OCI-M2 (cell line): ENCODE results near the gene SCAP.
"Not testable (repeated sequence)": the region's sequence is repeated elsewhere in the genome, so short reads cannot be mapped to it uniquely, and the experiment has no call there.

ENCODE experiments used
- DNase-seq: peaks from one replicate; lab custom pipeline; 2025; ENCODE audit not compliant: unreplicated experiment; lab: John Stamatoyannopoulos, UW

SCAP gene

GRCh38 chr3:47481763-47482162 lies 6.0 kb upstream of the SCAP start:
- DNase-seq: not testable (repeated sequence)

GRCh38 chr3:47480267-47480666 lies 4.5 kb upstream of the SCAP start:
- DNase-seq: not testable (repeated sequence)

- DNase-seq: no peak
Measured at GRCh38 chr3:47479826-47480160, 4.1 kb upstream of the SCAP start.

GRCh38 chr3:47478022-47478421 lies 2.3 kb upstream of the SCAP start:
- no peak for DNase-seq

- DNase-seq: no peak
Measured at GRCh38 chr3:47476644-47477199, 981 bp upstream of the SCAP start.

- DNase-seq: no peak
Measured at GRCh38 chr3:47476330-47476626, 537 bp upstream of the SCAP start.

- no peak for DNase-seq
Measured at GRCh38 chr3:47475029-47475569, 642 bp downstream of the SCAP start.

GRCh38 chr3:47473391-47473790 lies 2.4 kb downstream of the SCAP start:
- no peak for DNase-seq

GRCh38 chr3:47469616-47470015 lies 6.1 kb downstream of the SCAP start:
- DNase-seq: no peak

GRCh38 chr3:47468315-47468714 lies 7.4 kb downstream of the SCAP start:
- not testable (repeated sequence) for DNase-seq

GRCh38 chr3:47464588-47464987 lies 11.2 kb downstream of the SCAP start:
- no peak for DNase-seq

GRCh38 chr3:47459534-47460085 lies 16.1 kb downstream of the SCAP start:
- not testable (repeated sequence) for DNase-seq

GRCh38 chr3:47456984-47457383 lies 18.8 kb downstream of the SCAP start:
- DNase-seq: no peak

- DNase-seq: no peak
Measured at GRCh38 chr3:47455806-47456452, 19.8 kb downstream of the SCAP start.

- no peak for DNase-seq
Measured at GRCh38 chr3:47452453-47453215, 23.1 kb downstream of the SCAP start.

- no peak for DNase-seq
Measured at GRCh38 chr3:47444103-47444502, 31.6 kb downstream of the SCAP start.

- no peak for DNase-seq
Measured at GRCh38 chr3:47443611-47443995, 32.1 kb downstream of the SCAP start.

- no peak for DNase-seq
Measured at GRCh38 chr3:47441796-47442551, 33.8 kb downstream of the SCAP start.

- DNase-seq: no peak
Measured at GRCh38 chr3:47440131-47440530, 35.6 kb downstream of the SCAP start.

GRCh38 chr3:47436180-47436579 lies 39.6 kb downstream of the SCAP start:
- DNase-seq: no peak

- DNase-seq: no peak
Measured at GRCh38 chr3:47434849-47435248, 40.9 kb downstream of the SCAP start.
